ENCODE results near the gene CNTN4. TPM values are rescaled to one million over a fixed set of nuclear protein-coding genes. Genes with fewer than 3 reads are reported as not detected.

The CNTN4 gene
- total RNA-seq, 1 experiment from 2014 or later = not detected

GRCh38 chr3:2250783-2251182 lies 152.1 kb downstream of the CNTN4 start:
- no peak overlapping the region for H3K4me3 Mint-ChIP-seq
- ChIA-PET CTCF (no interaction called here), POLR2A (no interaction called here)
- no peak for ATAC-seq
- no peak for TF ChIP-seq CREB1 (CRISPR knock-in tag; IDR thresholded peaks at IDR 0.05)
- no peak overlapping the region for H3K27ac Mint-ChIP-seq
- H3K27me3 Mint-ChIP-seq (ENCODE audit: low read depth) = peaks cover 9% of the 10 kb centered on the region
- peaks cover 87% of the 10 kb centered on the region for H3K9me3 Mint-ChIP-seq
- no peaks in the 10 kb centered on the region for H3K4me1 Mint-ChIP-seq
- peaks cover 72% of the 10 kb centered on the region for H3K36me3 Mint-ChIP-seq
- no peak for DNase-seq (ENCODE audit: low spot score)

DNA sequence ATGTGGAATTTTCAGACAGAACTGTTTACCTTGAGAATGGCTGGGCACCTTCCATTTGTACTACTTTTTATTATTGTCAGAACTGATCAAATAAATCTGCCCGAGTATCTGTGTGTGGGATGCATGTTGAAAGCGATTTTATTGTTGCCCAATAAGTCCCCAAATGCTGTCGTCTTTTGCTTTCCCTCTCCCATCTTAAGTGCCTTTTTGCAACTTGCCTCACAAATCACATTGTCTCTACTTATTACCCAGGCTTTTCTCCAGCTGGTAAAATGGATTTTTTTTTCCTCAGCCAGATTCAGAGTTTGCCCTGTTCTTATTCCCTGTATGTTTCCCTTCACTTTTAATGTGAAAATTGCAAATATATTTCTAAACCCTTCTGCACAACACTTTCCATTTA lies 163.1 kb downstream of the CNTN4 start:
- H3K27me3 Mint-ChIP-seq (ENCODE audit: low read depth) = no peaks in the 10 kb centered on the region; the same call in 1 of the 2 replicates
- H3K4me1 Mint-ChIP-seq = no peaks in the 10 kb centered on the region
- H3K4me3 Mint-ChIP-seq = no peak overlapping the region
- POLR2A ChIA-PET = no interaction called here
- H3K36me3 Mint-ChIP-seq = peaks cover 72% of the 10 kb centered on the region
- CTCF ChIA-PET = no interaction called here
- TF ChIP-seq NR2C2 (CRISPR knock-in tag; IDR thresholded peaks at IDR 0.05) = no peak
- no peak for TF ChIP-seq PREB (CRISPR knock-in tag; IDR thresholded peaks at IDR 0.05; ENCODE audit: borderline replicate concordance)
- no peak for TF ChIP-seq NFE2L1 (CRISPR knock-in tag; IDR thresholded peaks at IDR 0.05)
- TF ChIP-seq ZNF232 (CRISPR knock-in tag; IDR thresholded peaks at IDR 0.05) = no peak
- TF ChIP-seq, protein P1, sequence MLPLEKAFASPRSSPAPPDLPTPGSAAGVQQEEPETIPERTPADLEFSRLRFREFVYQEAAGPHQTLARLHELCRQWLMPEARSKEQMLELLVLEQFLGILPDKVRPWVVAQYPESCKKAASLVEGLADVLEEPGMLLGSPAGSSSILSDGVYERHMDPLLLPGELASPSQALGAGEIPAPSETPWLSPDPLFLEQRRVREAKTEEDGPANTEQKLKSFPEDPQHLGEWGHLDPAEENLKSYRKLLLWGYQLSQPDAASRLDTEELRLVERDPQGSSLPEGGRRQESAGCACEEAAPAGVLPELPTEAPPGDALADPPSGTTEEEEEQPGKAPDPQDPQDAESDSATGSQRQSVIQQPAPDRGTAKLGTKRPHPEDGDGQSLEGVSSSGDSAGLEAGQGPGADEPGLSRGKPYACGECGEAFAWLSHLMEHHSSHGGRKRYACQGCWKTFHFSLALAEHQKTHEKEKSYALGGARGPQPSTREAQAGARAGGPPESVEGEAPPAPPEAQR (CRISPR knock-in tag; IDR thresholded peaks at IDR 0.05) = no peak
- TF ChIP-seq, protein P2, sequence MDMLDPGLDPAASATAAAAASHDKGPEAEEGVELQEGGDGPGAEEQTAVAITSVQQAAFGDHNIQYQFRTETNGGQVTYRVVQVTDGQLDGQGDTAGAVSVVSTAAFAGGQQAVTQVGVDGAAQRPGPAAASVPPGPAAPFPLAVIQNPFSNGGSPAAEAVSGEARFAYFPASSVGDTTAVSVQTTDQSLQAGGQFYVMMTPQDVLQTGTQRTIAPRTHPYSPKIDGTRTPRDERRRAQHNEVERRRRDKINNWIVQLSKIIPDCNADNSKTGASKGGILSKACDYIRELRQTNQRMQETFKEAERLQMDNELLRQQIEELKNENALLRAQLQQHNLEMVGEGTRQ (CRISPR knock-in tag; IDR thresholded peaks at IDR 0.05) = no peak
- no peak for TF ChIP-seq SMAD3 (CRISPR knock-in tag; IDR thresholded peaks at IDR 0.05; ENCODE audit: borderline replicate concordance)
- TF ChIP-seq, protein P3, sequence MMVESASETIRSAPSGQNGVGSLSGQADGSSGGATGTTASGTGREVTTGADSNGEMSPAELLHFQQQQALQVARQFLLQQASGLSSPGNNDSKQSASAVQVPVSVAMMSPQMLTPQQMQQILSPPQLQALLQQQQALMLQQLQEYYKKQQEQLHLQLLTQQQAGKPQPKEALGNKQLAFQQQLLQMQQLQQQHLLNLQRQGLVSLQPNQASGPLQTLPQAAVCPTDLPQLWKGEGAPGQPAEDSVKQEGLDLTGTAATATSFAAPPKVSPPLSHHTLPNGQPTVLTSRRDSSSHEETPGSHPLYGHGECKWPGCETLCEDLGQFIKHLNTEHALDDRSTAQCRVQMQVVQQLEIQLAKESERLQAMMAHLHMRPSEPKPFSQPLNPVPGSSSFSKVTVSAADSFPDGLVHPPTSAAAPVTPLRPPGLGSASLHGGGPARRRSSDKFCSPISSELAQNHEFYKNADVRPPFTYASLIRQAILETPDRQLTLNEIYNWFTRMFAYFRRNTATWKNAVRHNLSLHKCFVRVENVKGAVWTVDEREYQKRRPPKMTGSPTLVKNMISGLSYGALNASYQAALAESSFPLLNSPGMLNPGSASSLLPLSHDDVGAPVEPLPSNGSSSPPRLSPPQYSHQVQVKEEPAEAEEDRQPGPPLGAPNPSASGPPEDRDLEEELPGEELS (CRISPR knock-in tag; IDR thresholded peaks at IDR 0.05) = no peak
- TF ChIP-seq OVOL2 (CRISPR knock-in tag; IDR thresholded peaks at IDR 0.05; ENCODE audit: borderline replicate concordance) = no peak
- no peak for TF ChIP-seq MXD4 (CRISPR knock-in tag; IDR thresholded peaks at IDR 0.05; ENCODE audit: borderline replicate concordance)
- TF ChIP-seq ZNF219 (CRISPR knock-in tag; IDR thresholded peaks at IDR 0.05; ENCODE audit: borderline replicate concordance) = no peak
- TF ChIP-seq, protein P4, sequence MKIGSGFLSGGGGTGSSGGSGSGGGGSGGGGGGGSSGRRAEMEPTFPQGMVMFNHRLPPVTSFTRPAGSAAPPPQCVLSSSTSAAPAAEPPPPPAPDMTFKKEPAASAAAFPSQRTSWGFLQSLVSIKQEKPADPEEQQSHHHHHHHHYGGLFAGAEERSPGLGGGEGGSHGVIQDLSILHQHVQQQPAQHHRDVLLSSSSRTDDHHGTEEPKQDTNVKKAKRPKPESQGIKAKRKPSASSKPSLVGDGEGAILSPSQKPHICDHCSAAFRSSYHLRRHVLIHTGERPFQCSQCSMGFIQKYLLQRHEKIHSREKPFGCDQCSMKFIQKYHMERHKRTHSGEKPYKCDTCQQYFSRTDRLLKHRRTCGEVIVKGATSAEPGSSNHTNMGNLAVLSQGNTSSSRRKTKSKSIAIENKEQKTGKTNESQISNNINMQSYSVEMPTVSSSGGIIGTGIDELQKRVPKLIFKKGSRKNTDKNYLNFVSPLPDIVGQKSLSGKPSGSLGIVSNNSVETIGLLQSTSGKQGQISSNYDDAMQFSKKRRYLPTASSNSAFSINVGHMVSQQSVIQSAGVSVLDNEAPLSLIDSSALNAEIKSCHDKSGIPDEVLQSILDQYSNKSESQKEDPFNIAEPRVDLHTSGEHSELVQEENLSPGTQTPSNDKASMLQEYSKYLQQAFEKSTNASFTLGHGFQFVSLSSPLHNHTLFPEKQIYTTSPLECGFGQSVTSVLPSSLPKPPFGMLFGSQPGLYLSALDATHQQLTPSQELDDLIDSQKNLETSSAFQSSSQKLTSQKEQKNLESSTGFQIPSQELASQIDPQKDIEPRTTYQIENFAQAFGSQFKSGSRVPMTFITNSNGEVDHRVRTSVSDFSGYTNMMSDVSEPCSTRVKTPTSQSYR (CRISPR knock-in tag; IDR thresholded peaks at IDR 0.05) = no peak
- no peak for TF ChIP-seq ETV6 (CRISPR knock-in tag; IDR thresholded peaks at IDR 0.05)
- TF ChIP-seq JUN (CRISPR knock-in tag; IDR thresholded peaks at IDR 0.05) = no peak
- ATAC-seq = no peak
- DNase-seq (ENCODE audit: low spot score) = no peak
- peaks cover 74% of the 10 kb centered on the region for H3K9me3 Mint-ChIP-seq
- H3K27ac Mint-ChIP-seq = no peak overlapping the region

DNA sequence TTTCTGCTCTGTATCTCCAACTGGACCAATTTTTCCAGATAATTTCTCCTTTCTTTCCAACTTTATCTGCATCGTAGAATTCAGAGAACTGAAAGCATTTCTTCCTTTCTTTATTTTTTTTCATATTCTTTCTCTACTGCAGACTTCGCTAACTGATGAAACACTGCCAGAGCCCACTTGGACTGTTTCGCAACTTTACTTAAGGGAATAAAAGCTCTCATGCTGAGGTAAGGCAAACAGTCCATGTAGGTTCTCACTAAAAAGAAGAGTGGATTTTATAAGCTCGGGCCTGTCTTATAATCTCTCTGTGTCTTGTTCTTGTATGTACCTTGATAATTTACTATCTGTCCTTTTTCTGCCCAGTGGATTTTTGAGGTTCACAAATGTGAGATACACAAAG lies 163.5 kb downstream of the CNTN4 start:
- CTCF ChIA-PET = no interaction called here
- Mint-ChIP-seq H3K27me3 (ENCODE audit: low read depth) (no peaks in the 10 kb centered on the region; the same call in 1 of the 2 replicates), H3K27ac (no peak overlapping the region), H3K4me1 (no peaks in the 10 kb centered on the region), H3K9me3 (peaks cover 73% of the 10 kb centered on the region), H3K36me3 (peaks cover 70% of the 10 kb centered on the region), H3K4me3 (no peak overlapping the region)
- no peak for ATAC-seq
- POLR2A ChIA-PET = no interaction called here
- no peak for DNase-seq (ENCODE audit: low spot score)
- no peak for TF ChIP-seq ZBTB43 (CRISPR knock-in tag; IDR thresholded peaks at IDR 0.05)
- no peak for TF ChIP-seq ARID4B (CRISPR knock-in tag; IDR thresholded peaks at IDR 0.05; ENCODE audit: borderline replicate concordance)
- TF ChIP-seq NR2C2 (CRISPR knock-in tag; IDR thresholded peaks at IDR 0.05) = no peak
- TF ChIP-seq SMAD4 (CRISPR knock-in tag; IDR thresholded peaks at IDR 0.05) = no peak
- TF ChIP-seq ATF1 (CRISPR knock-in tag; IDR thresholded peaks at IDR 0.05) = no peak
